Brain pericyte (primary cell): Measurements from ENCODE around the gene RPS18.

Experiments
- DNase-seq: peaks from one replicate; pipeline ENCODE4 v3.0.0-alpha.2; 2012; ENCODE audit warnings: low read depth, low spot score

The RPS18 gene

DNA sequence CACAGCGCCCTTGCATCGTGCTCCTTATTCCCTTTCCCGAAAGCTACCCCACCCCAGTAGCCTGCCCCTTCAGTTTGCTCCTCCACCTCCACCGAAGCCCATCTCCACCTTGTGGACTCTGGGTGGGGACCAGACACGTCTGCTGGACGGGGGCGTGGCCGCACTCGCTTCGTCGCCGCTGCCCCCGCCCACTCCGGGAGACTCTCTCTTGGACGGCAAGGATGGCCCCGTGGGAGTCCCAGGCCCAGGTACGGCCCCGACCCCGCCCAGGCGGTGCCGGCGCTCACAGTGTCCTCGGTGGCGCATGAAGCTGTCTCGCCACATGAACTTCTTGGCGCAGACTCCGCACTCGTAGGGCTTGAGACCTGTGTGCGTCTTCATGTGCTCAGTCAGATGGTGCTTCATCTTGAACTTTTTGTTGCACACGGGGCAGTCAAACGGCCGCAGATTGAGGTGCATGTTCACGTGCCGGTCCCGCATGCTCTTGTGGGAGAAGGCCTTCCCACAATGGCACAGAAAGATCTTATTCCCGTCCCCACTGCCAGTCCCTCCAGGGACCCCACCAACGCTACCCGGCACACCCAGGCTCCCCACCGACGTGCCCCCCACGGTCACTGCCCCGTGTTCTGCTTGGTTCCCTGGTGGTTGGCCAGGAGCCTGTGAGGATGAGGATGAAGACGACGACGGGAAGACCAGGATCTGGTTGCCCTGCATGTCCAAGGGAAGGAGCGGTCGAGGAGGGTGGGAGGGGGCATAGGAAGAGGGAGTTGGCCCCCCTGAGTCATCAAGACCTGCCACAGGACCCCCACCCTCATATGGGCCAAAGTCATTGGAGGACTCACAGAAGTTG, 43.3 kb downstream of the RPS18 start:
- DNase-seq = no peak

DNA sequence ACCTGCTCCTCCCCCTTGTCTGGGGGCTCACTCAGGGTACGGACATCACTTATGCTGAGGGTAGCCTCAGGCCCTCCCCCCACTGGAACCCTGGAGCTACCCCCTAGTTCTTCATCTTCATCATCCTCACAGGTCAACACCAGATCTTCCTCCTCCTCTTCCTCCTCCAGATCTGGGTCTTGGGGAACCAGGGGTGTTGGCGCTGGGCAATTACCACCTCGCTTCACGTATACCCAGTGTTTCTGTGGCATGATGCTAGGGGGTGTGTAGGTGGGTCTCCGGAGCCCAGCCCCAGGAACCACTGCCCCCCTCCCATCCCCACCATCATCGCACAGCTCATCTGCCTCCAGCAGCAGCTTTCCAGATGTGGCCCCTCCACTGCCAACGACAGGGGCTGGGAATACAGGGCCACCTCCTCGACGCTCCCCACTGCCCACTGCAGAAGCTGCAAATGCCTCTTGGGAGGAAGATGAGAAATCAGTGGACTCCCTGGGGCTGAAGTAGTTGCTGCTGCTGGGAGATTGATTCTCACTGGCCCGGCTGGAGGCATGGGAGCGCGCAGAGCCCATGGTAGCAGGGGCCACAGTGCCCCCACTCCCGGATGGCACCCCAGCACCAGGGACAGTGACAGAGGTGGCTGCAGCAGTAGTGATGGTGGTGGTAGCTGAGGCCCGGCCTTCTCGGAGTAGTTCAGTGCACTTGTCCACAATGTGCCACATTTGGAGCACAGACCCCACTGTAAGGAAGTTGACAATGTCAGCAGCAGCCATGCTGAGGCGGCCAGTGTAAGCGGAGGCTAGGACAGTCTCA, 44.1 kb downstream of the RPS18 start:
- no peak for DNase-seq

DNA sequence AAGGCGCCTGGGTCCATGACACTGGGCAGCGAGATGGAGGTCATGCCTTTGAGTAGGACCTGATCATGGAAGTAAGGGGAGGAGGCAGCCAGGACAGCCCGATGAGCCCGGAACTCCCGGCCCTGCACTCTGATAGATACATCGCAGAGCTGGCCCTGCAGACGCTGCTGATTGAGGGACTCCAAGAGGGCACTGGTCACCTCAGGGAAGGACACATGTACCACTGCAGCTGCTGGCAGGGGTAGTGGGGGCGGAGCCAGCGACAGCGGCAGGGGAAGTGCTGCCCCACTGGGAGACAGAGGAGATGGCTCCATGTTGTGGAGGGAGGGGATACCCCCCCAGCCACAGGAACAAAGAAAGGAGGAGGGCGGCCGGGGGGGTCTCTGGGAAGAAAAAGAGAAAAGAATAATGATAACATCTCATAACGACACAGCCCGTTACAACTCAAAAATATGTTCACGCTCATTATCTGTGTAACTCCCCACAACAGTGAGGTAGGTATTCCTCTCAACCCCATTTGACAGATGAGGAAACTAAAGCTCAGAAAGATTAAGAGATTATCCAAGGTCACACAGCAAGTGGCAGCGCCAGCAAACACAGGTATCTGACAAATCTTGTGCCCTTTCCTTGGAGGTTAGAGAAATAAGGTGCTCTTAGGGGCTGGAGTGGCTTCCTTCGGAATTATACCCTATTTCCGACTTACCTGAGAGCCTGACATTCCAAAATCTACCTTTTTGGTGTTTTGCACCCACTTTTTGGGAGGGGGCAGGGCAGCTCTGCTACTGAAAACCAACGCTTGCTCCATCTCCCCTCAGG, 44.9 kb downstream of the RPS18 start:
- no peak for DNase-seq

DNA sequence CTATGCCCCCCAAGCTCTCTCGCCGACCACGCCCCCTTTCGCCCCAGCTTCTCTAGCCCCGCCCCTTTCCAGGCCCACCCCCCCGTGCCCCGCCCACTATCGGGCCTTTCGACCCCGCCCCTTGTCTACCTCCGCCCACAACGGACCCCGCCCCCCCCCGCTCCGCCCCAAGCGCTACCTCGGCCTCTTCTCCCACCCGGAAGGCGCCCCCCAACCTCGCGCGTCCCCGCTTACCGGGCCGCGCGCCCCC, 45.5 kb downstream of the RPS18 start:
- DNase-seq = no peak

DNA sequence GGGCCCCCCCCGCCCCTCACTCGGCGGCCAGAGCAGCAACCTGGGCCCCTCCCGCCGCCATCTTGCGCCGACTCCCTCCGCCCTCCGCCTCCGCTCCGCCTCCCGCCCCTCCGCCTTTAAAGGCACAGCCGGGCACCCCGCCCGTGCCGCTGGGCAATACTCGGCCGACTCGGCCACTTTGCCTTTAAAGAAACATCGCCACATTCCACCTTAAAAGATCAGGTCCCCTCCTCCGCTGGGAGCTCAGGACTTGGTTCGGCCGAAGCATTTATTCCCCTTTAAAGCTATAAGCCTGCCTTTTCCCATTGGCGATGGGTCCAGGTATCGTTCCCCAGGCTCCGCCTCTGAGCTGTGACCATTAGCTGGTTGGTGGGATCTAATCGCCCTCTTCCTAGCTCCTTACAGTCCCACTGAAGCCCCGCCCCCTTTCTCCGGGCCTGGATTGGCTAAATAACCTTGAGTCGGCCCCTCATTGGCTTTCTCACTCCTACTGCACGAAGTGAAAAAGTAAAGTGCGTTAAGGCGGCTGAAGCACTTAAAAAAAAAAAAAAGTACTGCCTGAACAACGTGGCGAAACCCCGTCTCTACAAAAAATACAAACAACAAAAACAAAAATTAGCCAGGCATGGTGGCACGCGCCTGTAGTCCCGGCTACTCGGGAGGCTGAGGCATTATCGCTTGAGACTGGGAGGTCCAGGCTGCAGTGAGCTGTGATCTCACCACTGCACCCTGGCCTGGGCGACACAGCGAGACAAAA, 46.0 kb downstream of the RPS18 start, which contains the start of gene ZBTB22:
TSS of gene ZBTB22 (minus strand) at position 76 of the 757 bp plus-strand sequence. CDS start 828 bp downstream, outside the sequence.
- peak; percentile 97 for DNase-seq

DNA sequence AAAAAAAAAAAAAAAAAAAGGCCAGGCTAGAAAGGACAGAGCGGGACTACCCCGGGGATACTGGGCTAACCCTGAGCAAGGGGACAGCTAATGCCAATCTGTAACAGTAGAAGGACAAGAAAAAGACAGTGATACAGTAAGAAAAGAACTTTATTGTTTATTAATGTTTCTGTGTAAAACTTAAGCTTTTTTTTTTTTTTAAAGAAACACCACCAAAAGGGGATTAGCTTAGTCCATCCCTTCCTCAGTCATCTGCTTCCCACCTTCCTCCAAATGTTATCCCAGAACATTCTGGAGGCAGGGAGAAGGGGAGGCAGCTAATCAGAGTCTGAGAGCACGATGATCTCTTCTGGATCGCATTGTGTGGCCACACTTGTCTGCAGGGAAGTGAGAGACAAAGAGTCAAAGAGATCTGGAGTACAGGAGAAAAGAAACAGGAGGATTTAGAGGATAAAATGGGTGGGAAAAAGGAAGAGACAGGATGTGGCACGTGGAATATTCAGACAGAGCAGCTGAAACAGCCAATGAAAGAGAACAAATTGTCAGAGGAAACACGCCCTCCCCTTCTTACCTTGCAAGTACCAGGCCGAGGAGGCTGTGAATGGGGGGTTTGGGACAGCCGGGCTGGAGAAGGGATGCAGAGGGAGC, 46.7 kb downstream of the RPS18 start:
- DNase-seq = no peak

DNA sequence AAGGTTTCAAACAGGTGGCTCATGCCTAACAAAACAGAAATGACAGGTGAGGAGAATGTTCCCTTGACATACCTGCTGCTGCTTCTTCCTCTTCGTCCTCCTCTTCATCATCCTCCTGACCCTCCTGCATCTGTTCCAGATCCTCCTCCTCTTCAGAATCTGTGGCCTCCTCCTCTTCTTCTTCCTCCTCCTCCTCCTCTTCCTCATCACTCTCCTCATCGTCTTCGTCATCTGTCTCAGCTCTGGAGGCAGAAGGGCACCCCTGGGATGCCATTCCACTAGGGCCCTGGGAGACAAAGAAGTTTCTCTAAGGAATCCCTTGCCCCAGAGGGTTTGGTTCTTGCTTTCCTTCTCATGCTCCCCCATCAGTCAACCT, 48.1 kb downstream of the RPS18 start:
- no peak for DNase-seq

DNA sequence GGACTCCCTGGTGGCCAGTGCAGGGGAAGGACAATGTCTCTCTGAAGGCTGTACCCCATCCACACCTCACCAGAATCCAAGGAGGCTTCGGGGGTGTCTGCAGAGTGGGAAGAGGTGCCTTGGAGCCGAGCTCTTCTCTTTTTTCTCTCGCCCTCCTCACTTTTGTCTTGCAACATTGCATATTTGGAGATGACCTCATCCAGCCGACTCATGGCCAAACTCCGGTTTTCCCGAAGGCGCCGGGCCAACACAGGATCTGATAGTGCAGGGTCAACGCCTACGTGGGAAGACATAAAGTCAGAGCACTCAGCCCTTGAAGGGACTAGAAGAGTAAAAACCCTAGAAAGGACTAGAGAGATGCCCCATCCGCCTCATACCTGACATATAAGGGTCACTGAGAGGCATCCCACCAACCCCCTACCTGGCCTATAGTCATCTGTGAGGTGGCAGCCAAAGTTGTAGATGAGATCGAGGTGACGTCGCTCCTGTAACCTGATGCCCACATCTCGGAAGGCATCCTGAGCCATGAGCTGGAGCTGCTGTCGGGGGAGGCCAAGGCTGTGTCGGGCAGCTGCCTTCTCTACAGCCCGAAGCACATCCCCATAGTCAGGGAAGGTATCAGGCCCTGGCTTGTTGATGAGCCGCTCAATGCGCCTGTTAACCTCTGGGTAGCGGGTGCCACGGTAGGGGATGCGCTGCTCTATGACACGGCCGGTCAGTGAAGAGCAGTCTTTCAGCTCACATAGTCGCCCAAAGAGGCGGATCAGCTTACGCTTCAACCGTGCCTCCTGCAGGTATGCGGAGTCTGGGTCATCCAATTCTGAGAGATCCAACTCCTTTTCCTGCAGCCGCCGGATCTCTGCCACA, 48.7 kb downstream of the RPS18 start:
- DNase-seq = no peak

DNA sequence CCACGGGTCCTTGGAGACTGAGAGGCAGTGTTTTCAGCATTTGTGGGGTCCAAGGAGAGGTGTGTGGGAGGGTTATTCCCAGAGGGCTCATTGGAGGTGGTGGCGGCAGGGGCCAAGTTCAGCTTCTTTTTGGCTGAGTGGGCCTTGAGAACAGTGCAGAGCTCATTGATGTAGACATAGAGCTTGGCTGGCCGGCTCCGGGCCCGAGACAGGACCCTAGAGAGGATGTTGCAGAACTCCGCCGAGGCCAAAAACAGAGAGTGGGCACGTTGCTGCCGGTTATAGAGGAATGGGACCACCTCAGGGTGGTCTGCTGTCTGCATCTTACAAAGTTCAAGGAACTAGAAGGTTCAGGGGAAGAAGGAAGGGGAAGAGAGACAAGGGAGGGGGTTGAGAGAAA, 49.4 kb downstream of the RPS18 start:
- DNase-seq = no peak

DNA sequence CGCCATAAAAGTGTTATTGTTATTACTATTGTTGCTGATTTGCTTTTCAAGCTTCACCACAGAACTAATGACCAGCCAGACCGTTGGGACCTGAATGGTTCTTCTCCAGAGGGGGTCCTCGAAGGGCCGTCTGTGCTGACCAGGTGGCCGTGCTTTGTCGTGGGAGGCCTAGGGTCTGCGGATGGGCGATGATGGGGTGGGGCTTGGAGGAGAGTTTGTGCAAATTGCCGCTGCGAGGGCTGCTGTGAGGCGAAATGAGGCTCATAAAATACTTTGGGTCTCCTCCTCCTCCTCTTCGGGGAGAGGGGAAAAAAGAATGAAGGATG, 51.7 kb downstream of the RPS18 start:
- no peak for DNase-seq

DNA sequence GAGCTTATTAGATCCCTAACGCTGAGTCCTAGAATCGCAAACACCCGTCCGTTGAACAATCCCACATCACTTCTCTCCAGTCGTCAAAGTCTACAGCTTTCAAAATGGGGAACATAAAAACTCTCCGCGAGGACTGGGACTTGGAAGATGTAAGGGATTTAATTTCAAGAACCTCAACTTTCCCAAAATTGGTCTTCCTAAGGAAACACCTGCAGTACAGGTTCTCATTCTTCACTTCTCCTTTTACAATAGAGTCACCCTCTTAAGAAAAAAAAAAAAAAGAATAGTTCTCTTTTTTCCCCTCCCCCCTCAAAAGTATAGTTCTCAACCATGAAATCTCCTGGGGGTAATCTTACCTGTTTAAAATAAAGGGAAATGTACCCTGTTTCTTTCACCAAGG, 52.2 kb downstream of the RPS18 start:
- DNase-seq = no peak
